GM12878 (cell line): ENCODE data around the gene APOA4. TPM values are rescaled to one million over a fixed set of nuclear protein-coding genes. Genes with fewer than 3 reads are reported as not detected.

Source experiments
- ASH2L ChIP-seq: fragments of 300-600, 200-600 bp; sonication (generic); IDR thresholded peaks from 2 replicates; pipeline ENCODE4 v1.6.1; 2017; ENCODE audit warnings: low read depth, mild to moderate bottlenecking, borderline replicate concordance
- BACH1 ChIP-seq: fragments of 450-650 bp; IDR thresholded peaks from 2 replicates; pipeline ENCODE4 v1.6.1; 2017; ENCODE audit warnings: mild to moderate bottlenecking, borderline replicate concordance
- CEBPZ ChIP-seq: fragments of 150-350 bp; IDR thresholded peaks from 2 replicates; pipeline ENCODE4 v1.6.1; 2016; ENCODE audit warnings: low read depth, low read length
- CTCF ChIP-seq, 3 experiments: IDR thresholded peaks in 2 of 3; conservative IDR thresholded peaks in 1 of 3; 2 replicates each; pipeline ENCODE4 v1.5.1; 2011; ENCODE audit warnings: low read depth in 3 of 3, low read length in 3 of 3, mild to moderate bottlenecking in 3 of 3, control low read depth in 2 of 3, moderate library complexity in 2 of 3, inconsistent platforms in 1 of 3, mixed read lengths in 1 of 3; ENCODE audit not compliant: control insufficient read depth in 2 of 3, insufficient read depth in 1 of 3; ENCODE audit errors: extremely low read depth in 1 of 3
- EED ChIP-seq: sonication (generic); IDR thresholded peaks from 2 replicates; pipeline ENCODE4 v1.6.1; 2016; ENCODE audit warnings: antibody characterized with exemption, low read depth
- HDGF ChIP-seq: fragments of 450-650 bp; IDR thresholded peaks from 2 replicates; pipeline ENCODE4 v1.6.1; 2016; ENCODE audit warnings: antibody characterized with exemption
- MXI1 ChIP-seq: fragments of 150-350 bp; IDR thresholded peaks from 2 replicates; pipeline ENCODE4 v1.6.1; 2011; ENCODE audit warnings: low read depth, mild to moderate bottlenecking, inconsistent platforms, low read length, improper control_type of control experiment
- NFIC ChIP-seq: IDR thresholded peaks from 2 replicates; pipeline ENCODE4 v1.6.1; 2012; ENCODE audit warnings: low read depth, mild to moderate bottlenecking, inconsistent platforms, low read length, moderate library complexity
- NR2C2 ChIP-seq: IDR thresholded peaks from 2 replicates; pipeline ENCODE4 v1.6.1; 2011; ENCODE audit warnings: borderline replicate concordance, low read depth; ENCODE audit not compliant: control insufficient read depth, insufficient read length
- NR2F1 ChIP-seq: fragments of 450-650 bp; conservative IDR thresholded peaks from 2 replicates; pipeline ENCODE4 v1.6.1; 2017; ENCODE audit warnings: mild to moderate bottlenecking
- PKNOX1 ChIP-seq: fragments of 450-650 bp; IDR thresholded peaks from 2 replicates; pipeline ENCODE4 v1.6.1; 2016; ENCODE audit warnings: mild to moderate bottlenecking
- SREBF1 ChIP-seq: IDR thresholded peaks from 2 replicates; pipeline ENCODE4 v1.6.1; 2012; ENCODE audit warnings: mild to moderate bottlenecking, low read length
- TCF3 ChIP-seq: IDR thresholded peaks from 2 replicates; pipeline ENCODE4 v1.6.1; 2012; ENCODE audit warnings: low read depth, mild to moderate bottlenecking, low read length, borderline replicate concordance; ENCODE audit not compliant: insufficient read depth
- WRNIP1 ChIP-seq: IDR thresholded peaks from 2 replicates; pipeline ENCODE4 v1.6.1; 2011; ENCODE audit warnings: low read depth, low read length, improper control_type of control experiment, borderline replicate concordance
- ZBTB4 ChIP-seq: fragments of 450-650 bp; formaldehyde crosslinking; IDR thresholded peaks from 2 replicates; pipeline ENCODE4 v1.4.0; 2022; ENCODE audit warnings: mild to moderate bottlenecking, moderate library complexity
- ZNF217 ChIP-seq: fragments of 450-650 bp; IDR thresholded peaks from 2 replicates; pipeline ENCODE4 v1.6.1; 2017; ENCODE audit warnings: antibody characterized with exemption, mild to moderate bottlenecking
- polyA plus RNA-seq, 11 experiments: library from polyadenylated mRNA; depleted of rRNA in 4 of 11; unstranded in 6 of 11; stranded (reverse) in 5 of 11; fragments of >200 nt; fragmentation: Nextera tagmentation in 4 of 11; fragmentation: Illumina TruSeq in 1 of 11; extraction: Ambion mirVana in 4 of 11; extraction: Trizol in 1 of 11; gene quantifications; 1 replicate in 1 of 11; 2 replicates in 10 of 11; pipeline versions ENCODE4 v1.2.1 to v1.2.3, GENCODE V29; 2011 to 2016; ENCODE audit warnings: inconsistent platforms in 2 of 11, missing spikeins in 2 of 11, low read depth in 1 of 11
- total RNA-seq, 4 experiments: library from RNA; depleted of rRNA in 3 of 4; stranded (reverse); fragments of >200 nt in 3 of 4; fragmentation: Illumina TruSeq in 1 of 4; extraction: Trizol in 1 of 4; gene quantifications; 2 replicates each; pipeline versions ENCODE4 v1.2.1 to v1.2.3, GENCODE V29; 2013 to 2021

Gene APOA4
- total and polyA plus RNA-seq, 10 of the 15 experiments (the other 5 are each of a cell fraction or from before 2014, with no cell fraction given): not detected

- no peak for TF ChIP-seq TCF3
- no peak for TF ChIP-seq CEBPZ
- no peak for TF ChIP-seq SREBF1
- no peak for TF ChIP-seq ZBTB4 (CRISPR knock-in tag)
- no peak for TF ChIP-seq WRNIP1
- no peak for TF ChIP-seq CTCF (IDR thresholded peaks at IDR 0.05 in 2 of 3, conservative IDR thresholded peaks at IDR 0.05 in 1 of 3; ENCODE audit: control insufficient read depth in 2 of 3, extremely low read depth in 1 of 3, insufficient read depth in 1 of 3, low read depth in 3 of 3, low read length in 3 of 3)
- 0 out of 2 replicates have a peak, but pooled peaks have one; percentile 43 for TF ChIP-seq HDGF
- peak; percentile 31; the same call in 1 of the 2 replicates for TF ChIP-seq PKNOX1
- TF ChIP-seq ASH2L: no peak
- TF ChIP-seq NR2F1: peak; percentile 37; the same call in 1 of the 2 replicates
- TF ChIP-seq ZNF217: no peak
- TF ChIP-seq BACH1: peak; percentile 20; the same call in 1 of the 2 replicates
- TF ChIP-seq EED: peak; percentile 20; the same call in 1 of the 2 replicates
- peak; percentile 50 for TF ChIP-seq MXI1
- TF ChIP-seq NR2C2: no peak
- TF ChIP-seq NFIC: peak; percentile 44; the same call in 1 of the 2 replicates
These were observed 30.5 kb upstream of the APOA4 start (continued) for GRCh38 chr11:116853461-116854073.
